NB4 (cell line): Measurements from ENCODE around the gene RARA.

Experiments
- DNase-seq: peaks from one replicate; pipeline ENCODE4 v3.0.0; 2010; ENCODE audit warnings: low read depth
- H3K4me3 ChIP-seq: one replicate; pipeline ENCODE4 v1.5.1; 2011; ENCODE audit warnings: mild to moderate bottlenecking, low read depth, low read length, moderate library complexity
- CTCF ChIP-seq: IDR thresholded peaks from one replicate; pipeline ENCODE4 v1.5.1; 2012; ENCODE audit warnings: low read depth, low read length
- MAX ChIP-seq: IDR thresholded peaks from 2 replicates; pipeline ENCODE4 v1.6.1; 2011; ENCODE audit warnings: low read depth, low read length
- MYC ChIP-seq: IDR thresholded peaks from 2 replicates; pipeline ENCODE4 v1.6.1; 2011; ENCODE audit warnings: low read depth, low read length
- POLR2A ChIP-seq: IDR thresholded peaks from 2 replicates; pipeline ENCODE4 v1.6.1; 2011; ENCODE audit warnings: mild to moderate bottlenecking; ENCODE audit not compliant: insufficient read length; ENCODE audit errors: extremely low read depth

The RARA gene

GRCh38 chr17:40307740-40308239 lies 1.2 kb upstream of the RARA start:
- H3K4me3 ChIP-seq = no peak overlapping the region
- peak; percentile 42 for DNase-seq
- TF ChIP-seq MYC (no peak), MAX (no peak), POLR2A (no peak), CTCF (no peak)

GRCh38 chr17:40309949-40310510 lies 1.1 kb downstream of the RARA start:
- H3K4me3 ChIP-seq = no peak overlapping the region
- TF ChIP-seq MAX (no peak), CTCF (no peak), POLR2A (no peak), MYC (no peak)
- no peak for DNase-seq

- DNase-seq = no peak
- H3K4me3 ChIP-seq = no peak overlapping the region
- no peak for TF ChIP-seq POLR2A
- no peak for TF ChIP-seq MAX
- TF ChIP-seq CTCF = no peak
- TF ChIP-seq MYC = no peak
Measured at GRCh38 chr17:40310882-40311391, 2.0 kb downstream of the RARA start.

GRCh38 chr17:40311575-40311974 lies 2.6 kb downstream of the RARA start:
- DNase-seq = no peak
- H3K4me3 ChIP-seq = no peak overlapping the region
- TF ChIP-seq CTCF (no peak), MYC (0 out of 2 replicates have a peak, but pooled peaks have one; percentile 11)

GRCh38 chr17:40312131-40312731 lies 3.3 kb downstream of the RARA start:
- TF ChIP-seq CTCF (no peak), MYC (no peak), MAX (no peak), POLR2A (no peak)
- no peak for DNase-seq
- H3K4me3 ChIP-seq = no peak overlapping the region
